OCI-LY3 (cell line): ENCODE results near the gene TRPV2.
A peak's percentile ranks its signal among the peaks of the same experiment; 100 is the strongest.

Source experiments
- H2AFZ ChIP-seq: fragments of 200-600, 300-600 bp; shearing (Covaris generic); 2 replicates; pipeline ENCODE4 v1.6.0; 2014; ENCODE audit warnings: antibody characterized with exemption, low read depth, low read length
- H3K27ac ChIP-seq: fragments of 200-600, 300-600 bp; sonication (generic); 2 replicates; pipeline ENCODE4 v1.5.1; 2014; ENCODE audit warnings: mild to moderate bottlenecking, low read length, moderate library complexity, mixed read lengths
- H3K27me3 ChIP-seq: fragments of 200-600, 300-600 bp; sonication (generic); 2 replicates; pipeline ENCODE4 v1.6.1; 2014; ENCODE audit warnings: low read depth, low read length, mixed read lengths
- H3K36me3 ChIP-seq: fragments of 200-600, 300-600 bp; sonication (generic); replicated peaks from 2 replicates; pipeline ENCODE3; 2014; ENCODE audit warnings: low read depth, low read length, mixed read lengths
- H3K4me1 ChIP-seq: fragments of 300-600, 200-600 bp; sonication (generic); 2 replicates; pipeline ENCODE4 v1.6.1; 2014; ENCODE audit warnings: low read length, mixed read lengths
- H3K4me2 ChIP-seq: fragments of 200-600, 300-600 bp; sonication (generic); 2 replicates; pipeline ENCODE4 v1.6.1; 2014; ENCODE audit warnings: low read length, mixed read lengths
- H3K4me3 ChIP-seq: fragments of 300-600, 200-600 bp; sonication (generic); 2 replicates; pipeline ENCODE4 v1.5.1; 2014; ENCODE audit warnings: antibody characterized with exemption, mild to moderate bottlenecking, low read length, moderate library complexity
- H3K79me2 ChIP-seq: fragments of 300-600, 200-600 bp; shearing (Covaris generic); 2 replicates; pipeline ENCODE4 v1.6.1; 2014; ENCODE audit warnings: mild to moderate bottlenecking, low read length, mixed read lengths
- H3K9ac ChIP-seq: fragments of 300-600, 200-600 bp; shearing (Covaris generic); 2 replicates; pipeline ENCODE4 v1.6.0; 2014; ENCODE audit warnings: mild to moderate bottlenecking, low read length, moderate library complexity
- H3K9me3 ChIP-seq: fragments of 200-600, 300-600 bp; shearing (Covaris generic); 2 replicates; pipeline ENCODE4 v1.6.1; 2014; ENCODE audit warnings: low read length, mixed read lengths; ENCODE audit not compliant: insufficient read depth
- H4K20me1 ChIP-seq: fragments of 200-600, 300-600 bp; sonication (generic); 2 replicates; pipeline ENCODE4 v1.6.1; 2016; ENCODE audit warnings: low read length, mixed read lengths; ENCODE audit not compliant: insufficient read depth
- EZH2phosphoT487 ChIP-seq: fragments of 200-600 bp; shearing (Covaris generic); IDR thresholded peaks from 2 replicates; pipeline ENCODE4 v1.6.1; 2018; ENCODE audit warnings: antibody characterized with exemption, mixed run types, low read depth
- TF ChIP-seq, protein P1 (sequence below): fragments of 200-600, 300-600 bp; sonication (generic); IDR thresholded peaks from 2 replicates; pipeline ENCODE4 v1.5.1; 2014; ENCODE audit warnings: antibody characterized with exemption, low read length, low read depth

TRPV2 gene

DNA sequence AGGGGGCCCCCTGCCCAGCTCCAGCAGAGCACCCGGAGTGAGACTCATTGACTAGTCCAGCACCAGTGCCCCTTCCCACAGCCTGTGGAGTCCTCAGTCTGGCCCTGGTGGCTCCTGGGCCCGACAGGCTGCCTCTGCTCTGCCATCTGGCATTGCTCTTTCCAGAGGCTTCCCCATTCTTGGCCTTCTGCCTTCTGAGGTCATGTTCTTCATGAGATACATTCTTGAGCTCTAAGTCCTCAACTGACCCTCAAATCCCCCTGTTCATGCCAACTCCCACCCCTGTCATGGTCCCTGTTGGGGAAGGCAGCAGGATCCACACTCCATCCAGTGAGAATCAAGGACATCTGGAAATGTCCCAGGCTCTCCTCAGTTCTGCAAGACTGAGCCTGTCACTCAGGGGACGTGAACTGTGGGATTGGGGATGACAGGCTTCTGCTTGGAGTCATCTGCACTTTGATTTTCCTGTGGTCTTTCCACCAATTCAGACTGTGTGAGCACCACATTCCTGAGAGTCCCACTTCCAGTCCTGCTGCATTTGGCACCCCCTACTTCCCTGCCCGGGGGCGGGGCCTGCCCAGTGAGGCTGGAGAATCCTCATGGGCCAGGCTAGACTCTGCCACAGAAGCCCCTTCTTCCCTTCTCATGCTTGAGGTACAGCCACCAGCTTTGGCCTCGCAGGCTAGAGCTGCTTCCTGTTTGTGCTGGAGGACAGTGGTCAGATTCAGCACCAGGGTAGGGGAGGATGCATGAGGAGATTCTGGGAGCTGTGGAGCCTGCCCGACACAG, 2.7 kb downstream of the TRPV2 start:
- H3K4me2 ChIP-seq: peak overlapping the region; percentile 63
- H2AFZ ChIP-seq: no peak overlapping the region
- H3K36me3 ChIP-seq: no peaks in the 10 kb centered on the region
- peaks cover 39% of the 10 kb centered on the region for H3K4me1 ChIP-seq
- H3K9ac ChIP-seq: peak overlapping the region; percentile 46; the same call in 1 of the 2 replicates
- no peaks in the 10 kb centered on the region for H3K9me3 ChIP-seq
- H4K20me1 ChIP-seq: no peaks in the 10 kb centered on the region
- H3K4me3 ChIP-seq: no peak overlapping the region
- TF ChIP-seq, protein P1, sequence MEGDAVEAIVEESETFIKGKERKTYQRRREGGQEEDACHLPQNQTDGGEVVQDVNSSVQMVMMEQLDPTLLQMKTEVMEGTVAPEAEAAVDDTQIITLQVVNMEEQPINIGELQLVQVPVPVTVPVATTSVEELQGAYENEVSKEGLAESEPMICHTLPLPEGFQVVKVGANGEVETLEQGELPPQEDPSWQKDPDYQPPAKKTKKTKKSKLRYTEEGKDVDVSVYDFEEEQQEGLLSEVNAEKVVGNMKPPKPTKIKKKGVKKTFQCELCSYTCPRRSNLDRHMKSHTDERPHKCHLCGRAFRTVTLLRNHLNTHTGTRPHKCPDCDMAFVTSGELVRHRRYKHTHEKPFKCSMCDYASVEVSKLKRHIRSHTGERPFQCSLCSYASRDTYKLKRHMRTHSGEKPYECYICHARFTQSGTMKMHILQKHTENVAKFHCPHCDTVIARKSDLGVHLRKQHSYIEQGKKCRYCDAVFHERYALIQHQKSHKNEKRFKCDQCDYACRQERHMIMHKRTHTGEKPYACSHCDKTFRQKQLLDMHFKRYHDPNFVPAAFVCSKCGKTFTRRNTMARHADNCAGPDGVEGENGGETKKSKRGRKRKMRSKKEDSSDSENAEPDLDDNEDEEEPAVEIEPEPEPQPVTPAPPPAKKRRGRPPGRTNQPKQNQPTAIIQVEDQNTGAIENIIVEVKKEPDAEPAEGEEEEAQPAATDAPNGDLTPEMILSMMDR: no peak
- TF ChIP-seq EZH2phosphoT487: no peak
- no peaks in the 10 kb centered on the region for H3K27me3 ChIP-seq
- H3K79me2 ChIP-seq: peaks cover 19% of the 10 kb centered on the region
- H3K27ac ChIP-seq: peak overlapping the region; percentile 89

DNA sequence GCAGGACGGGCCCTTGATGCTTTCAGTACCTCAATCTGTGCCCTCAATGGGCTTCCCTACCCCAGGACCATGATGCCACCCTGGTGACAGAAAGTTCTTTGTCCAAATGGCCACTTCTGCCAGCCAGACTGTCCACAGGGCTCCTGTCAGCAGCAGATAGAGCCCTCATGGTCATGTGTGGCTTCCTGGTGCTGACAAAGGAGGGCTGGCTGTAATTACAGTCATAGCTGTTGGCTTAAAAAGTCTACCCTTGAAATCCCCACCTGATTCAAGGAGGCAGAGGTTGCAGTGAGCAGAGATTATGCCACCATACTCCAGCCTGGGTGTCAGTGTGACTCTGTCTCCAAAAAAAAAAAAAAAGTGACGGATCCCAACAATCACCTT, 3.3 kb downstream of the TRPV2 start:
- no peaks in the 10 kb centered on the region for H3K27me3 ChIP-seq
- H3K4me3 ChIP-seq: peak overlapping the region; percentile 10; the same call in 1 of the 2 replicates
- H3K4me2 ChIP-seq: peak overlapping the region; percentile 63
- TF ChIP-seq, protein P1: no peak
- no peak for TF ChIP-seq EZH2phosphoT487
- no peak overlapping the region for H2AFZ ChIP-seq
- H3K4me1 ChIP-seq: peaks cover 39% of the 10 kb centered on the region
- H3K79me2 ChIP-seq: peaks cover 19% of the 10 kb centered on the region
- peak overlapping the region; percentile 46; the same call in 1 of the 2 replicates for H3K9ac ChIP-seq
- H3K27ac ChIP-seq: peak overlapping the region; percentile 89
- no peaks in the 10 kb centered on the region for H3K36me3 ChIP-seq
- no peaks in the 10 kb centered on the region for H3K9me3 ChIP-seq
- no peaks in the 10 kb centered on the region for H4K20me1 ChIP-seq

DNA sequence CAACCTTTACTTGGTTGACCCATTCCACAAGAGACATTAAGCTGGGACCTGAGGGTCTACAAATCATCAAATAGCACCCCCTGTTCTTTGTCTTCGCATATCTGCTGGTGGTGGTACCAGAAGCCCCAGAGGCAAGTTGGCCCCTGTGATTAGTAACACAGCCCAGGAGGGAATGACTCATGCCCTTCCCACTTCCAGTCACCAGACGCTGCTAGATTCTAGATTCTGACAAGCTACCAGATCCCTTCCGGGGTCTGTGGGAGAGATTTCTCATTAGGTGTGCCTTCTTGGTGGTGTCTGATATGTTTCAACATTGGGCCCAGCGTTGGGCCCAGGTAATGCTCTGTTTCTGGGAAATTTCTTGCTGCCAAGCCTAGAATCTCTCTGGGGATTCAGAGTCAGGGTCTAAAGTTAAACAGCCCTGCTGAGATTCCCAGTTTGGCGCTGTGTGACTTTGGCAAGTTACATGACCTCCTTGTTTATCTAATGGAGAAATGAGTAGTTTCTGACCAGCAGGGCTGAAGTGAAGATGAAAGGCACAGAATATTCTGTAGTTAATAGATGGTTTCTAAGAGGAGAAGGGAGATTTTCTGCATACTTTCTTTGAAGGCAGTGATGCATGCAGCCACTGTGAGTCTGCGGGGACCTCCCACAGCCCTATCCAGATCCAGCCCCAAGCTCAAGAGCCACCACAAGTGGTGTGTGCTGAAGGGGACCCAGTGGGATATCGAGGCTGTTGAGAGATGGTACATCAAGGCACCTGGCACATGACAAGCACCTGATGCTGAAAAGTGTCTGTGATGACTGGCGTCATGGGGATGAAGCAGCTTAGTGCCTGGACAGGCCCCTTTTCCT, 3.9 kb downstream of the TRPV2 start:
- peak overlapping the region; percentile 29 for H3K4me3 ChIP-seq
- no peaks in the 10 kb centered on the region for H3K36me3 ChIP-seq
- H3K27ac ChIP-seq: peak overlapping the region; percentile 89
- H3K4me2 ChIP-seq: peak overlapping the region; percentile 63
- H3K79me2 ChIP-seq: peaks cover 19% of the 10 kb centered on the region
- no peaks in the 10 kb centered on the region for H4K20me1 ChIP-seq
- no peak overlapping the region for H2AFZ ChIP-seq
- peaks cover 39% of the 10 kb centered on the region for H3K4me1 ChIP-seq
- no peaks in the 10 kb centered on the region for H3K9me3 ChIP-seq
- TF ChIP-seq, protein P1: no peak
- no peak for TF ChIP-seq EZH2phosphoT487
- H3K9ac ChIP-seq: peak overlapping the region; percentile 46; the same call in 1 of the 2 replicates
- no peaks in the 10 kb centered on the region for H3K27me3 ChIP-seq

DNA sequence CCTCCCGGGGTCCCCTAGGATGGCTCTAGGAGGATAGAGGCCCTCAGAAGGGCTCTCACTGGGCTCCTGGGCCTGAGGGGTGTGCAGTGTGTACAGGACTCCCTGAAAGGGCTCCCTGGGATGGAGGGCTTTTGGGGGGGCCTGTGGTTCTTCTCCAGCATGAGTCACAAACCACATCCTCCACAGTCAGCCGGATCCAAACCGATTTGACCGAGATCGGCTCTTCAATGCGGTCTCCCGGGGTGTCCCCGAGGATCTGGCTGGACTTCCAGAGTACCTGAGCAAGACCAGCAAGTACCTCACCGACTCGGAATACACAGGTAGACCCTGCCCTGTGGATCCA, 4.5 kb downstream of the TRPV2 start:
- H3K27me3 ChIP-seq: no peaks in the 10 kb centered on the region
- H4K20me1 ChIP-seq: no peaks in the 10 kb centered on the region
- peak overlapping the region; percentile 63 for H3K4me2 ChIP-seq
- no peak overlapping the region for H3K9ac ChIP-seq
- H2AFZ ChIP-seq: no peak overlapping the region
- H3K79me2 ChIP-seq: peaks cover 19% of the 10 kb centered on the region
- H3K4me1 ChIP-seq: peaks cover 37% of the 10 kb centered on the region
- peak overlapping the region; percentile 89 for H3K27ac ChIP-seq
- no peak for TF ChIP-seq EZH2phosphoT487
- TF ChIP-seq, protein P1: no peak
- no peaks in the 10 kb centered on the region for H3K9me3 ChIP-seq
- H3K4me3 ChIP-seq: no peak overlapping the region
- no peaks in the 10 kb centered on the region for H3K36me3 ChIP-seq
